AG09309 (cell line): ENCODE results near the gene SLC44A3.
A peak's percentile ranks its signal among the peaks of the same experiment; 100 is the strongest.

Source experiments
- DNase-seq: peaks from one replicate; pipeline ENCODE4 v3.0.0-alpha.2; 2010; ENCODE audit warnings: low read depth
- H3K4me3 ChIP-seq: 2 replicates; pipeline ENCODE4 v1.5.1; 2011; ENCODE audit warnings: mild to moderate bottlenecking, low read depth, low read length, moderate library complexity; ENCODE audit not compliant: control insufficient read depth
- CTCF ChIP-seq: IDR thresholded peaks from 2 replicates; pipeline ENCODE4 v1.5.1; 2011; ENCODE audit warnings: mild to moderate bottlenecking, low read depth, low read length, inconsistent platforms; ENCODE audit not compliant: insufficient read depth, control insufficient read depth; ENCODE audit errors: missing control alignments

SLC44A3 gene

GRCh38 chr1:94816030-94816429 is 4.1 kb upstream of the SLC44A3 start:
- no peak overlapping the region for H3K4me3 ChIP-seq
- no peak for DNase-seq
- no peak for TF ChIP-seq CTCF

GRCh38 chr1:94817712-94818111 is 2.4 kb upstream of the SLC44A3 start:
- no peak overlapping the region for H3K4me3 ChIP-seq

GRCh38 chr1:94819238-94819944 is 766 bp upstream of the SLC44A3 start:
- no peak for DNase-seq
- H3K4me3 ChIP-seq = peak overlapping the region; percentile 63
- TF ChIP-seq CTCF = no peak

More at GRCh38 chr1:94817712-94818111, 2.4 kb upstream of the SLC44A3 start:
- DNase-seq = no peak
- no peak for TF ChIP-seq CTCF

GRCh38 chr1:94820936-94821335 is 779 bp downstream of the SLC44A3 start:
- DNase-seq = no peak
- no peak overlapping the region for H3K4me3 ChIP-seq
- no peak for TF ChIP-seq CTCF

- H3K4me3 ChIP-seq = no peak overlapping the region
- no peak for TF ChIP-seq CTCF
- DNase-seq = no peak
Measured at GRCh38 chr1:94821636-94822305, 1.6 kb downstream of the SLC44A3 start.

GRCh38 chr1:94823116-94823515 is 3.0 kb downstream of the SLC44A3 start:
- no peak for TF ChIP-seq CTCF
- H3K4me3 ChIP-seq = no peak overlapping the region
- no peak for DNase-seq
